IPS DF 6.9 (cell line): Measurements from ENCODE around the gene MEIOC.
"Not testable (repeated sequence)": the region's sequence is repeated elsewhere in the genome, so short reads cannot be mapped to it uniquely, and the experiment has no call there.

ENCODE experiments used
- DNase-seq: peaks from one replicate; pipeline ENCODE4 v3.0.0-alpha.2; 2013; ENCODE audit warnings: low read depth, low spot score
- H3K27ac ChIP-seq: one replicate; pipeline ENCODE4 v1.5.1; 2013; ENCODE audit warnings: low read length, control low read depth
- H3K27me3 ChIP-seq: 2 replicates; pipeline ENCODE4 v1.6.1; 2013; ENCODE audit warnings: mild to moderate bottlenecking, low read length; ENCODE audit not compliant: control insufficient read depth, insufficient read depth
- H3K36me3 ChIP-seq: 2 replicates; pipeline ENCODE4 v1.6.1; 2013; ENCODE audit warnings: low read length; ENCODE audit not compliant: control insufficient read depth, insufficient read depth
- H3K4me1 ChIP-seq: 2 replicates; pipeline ENCODE4 v1.6.1; 2013; ENCODE audit warnings: low read length; ENCODE audit not compliant: control insufficient read depth, insufficient read depth
- H3K4me3 ChIP-seq: 2 replicates; pipeline ENCODE4 v1.5.1; 2013; ENCODE audit warnings: mild to moderate bottlenecking, low read length
- H3K9me3 ChIP-seq: 2 replicates; pipeline ENCODE4 v1.6.1; 2013; ENCODE audit warnings: low read length, inconsistent platforms; ENCODE audit not compliant: control insufficient read depth, insufficient read depth
- WGBS: extraction: QIAGEN DNeasy Blood & Tissue Kit; methylation state at CpG from one replicate; pipeline ENCODE4 v1.1.7; 2013; ENCODE audit warnings: mixed read lengths, missing lambda C conversion rate; ENCODE audit not compliant: insufficient read length, insufficient coverage; 5-methylcytosine and 5-hydroxymethylcytosine counted together

Gene MEIOC

DNA sequence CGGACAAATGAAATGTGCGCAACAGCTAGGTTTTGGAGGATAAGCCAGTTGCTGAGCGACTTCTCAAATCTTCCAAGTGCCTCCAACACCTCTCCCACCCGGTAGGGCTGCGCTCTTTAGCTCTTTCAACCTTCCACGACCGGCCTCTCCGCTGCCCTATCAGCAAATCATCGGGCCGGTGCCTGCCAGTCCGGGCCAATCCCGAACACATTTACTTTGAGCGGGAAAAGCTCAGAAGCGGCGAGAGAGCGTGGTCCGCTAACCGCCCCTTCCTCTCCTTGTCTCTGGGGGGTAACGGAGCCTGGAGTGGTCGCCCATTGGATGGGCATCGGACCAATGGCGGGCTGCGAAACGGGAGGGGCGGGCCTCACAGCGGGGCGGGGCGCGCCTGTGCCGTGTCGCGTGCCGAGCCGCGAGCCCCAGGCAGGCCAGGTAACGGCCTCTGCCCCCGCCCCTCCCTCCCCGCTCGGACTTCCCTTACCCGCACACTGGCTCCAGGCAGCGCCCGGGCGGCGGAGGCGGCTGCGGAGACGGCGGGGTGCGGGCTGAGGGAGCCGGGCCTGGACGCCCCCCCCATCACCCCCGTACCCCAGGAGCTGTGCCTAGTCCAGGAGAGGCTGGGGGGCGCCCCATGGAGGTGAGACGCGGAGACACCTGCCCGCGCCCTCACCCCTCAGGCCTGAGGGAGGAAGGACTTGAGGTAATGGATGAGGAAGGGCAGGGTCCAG, at the start of gene MEIOC:
MEIOC (plus strand) TSS at position 486 of the 728 bp plus-strand sequence; CDS start at position 632, 146 bp downstream.
- peak; percentile 55 for DNase-seq

DNA sequence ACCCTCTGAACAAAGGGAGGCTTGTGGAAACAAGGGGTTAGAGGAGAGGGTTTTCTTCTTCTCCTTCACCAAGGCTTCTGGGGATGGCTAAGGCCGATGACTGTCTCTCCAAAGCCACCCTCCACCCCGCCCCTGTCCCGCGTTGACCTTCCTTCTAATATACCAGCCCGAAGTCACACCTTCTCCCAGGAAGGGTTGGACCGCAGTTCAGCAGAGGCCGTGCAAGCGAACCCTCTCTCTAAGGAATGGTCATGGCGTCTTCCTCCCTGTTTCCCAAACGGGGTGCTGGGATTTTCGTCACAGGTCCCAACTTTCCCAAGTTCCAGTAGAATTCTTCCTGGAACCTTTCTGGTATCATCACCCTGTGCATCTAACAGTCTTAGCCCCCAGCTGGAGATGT, 49.6 kb upstream of the MEIOC start:
- DNase-seq = no peak
- H3K4me3 ChIP-seq = no peak overlapping the region
- no peaks in the 10 kb centered on the region for H3K9me3 ChIP-seq
- H3K27ac ChIP-seq = no peak overlapping the region
- H3K27me3 ChIP-seq = no peaks in the 10 kb centered on the region
- H3K36me3 ChIP-seq = no peaks in the 10 kb centered on the region
- H3K4me1 ChIP-seq = peaks cover 10% of the 10 kb centered on the region
- WGBS = no CpG with 5 or more reads among the region's 11 CpGs

More for the DNA sequence above, at the start of gene MEIOC:
- peak within 1 kb of the TSS; percentile 31; the same call in 1 of the 2 replicates for H3K4me3 ChIP-seq
- peaks cover 10% of the 10 kb centered on the region for H3K27me3 ChIP-seq
- no peaks in the 10 kb centered on the region for H3K9me3 ChIP-seq
- H3K36me3 ChIP-seq = no peaks in the 10 kb centered on the region
- no peak within 1 kb of the TSS for H3K27ac ChIP-seq
- no CpG with 5 or more reads among the region's 57 CpGs for WGBS
- no peaks in the 10 kb centered on the region for H3K4me1 ChIP-seq

DNA sequence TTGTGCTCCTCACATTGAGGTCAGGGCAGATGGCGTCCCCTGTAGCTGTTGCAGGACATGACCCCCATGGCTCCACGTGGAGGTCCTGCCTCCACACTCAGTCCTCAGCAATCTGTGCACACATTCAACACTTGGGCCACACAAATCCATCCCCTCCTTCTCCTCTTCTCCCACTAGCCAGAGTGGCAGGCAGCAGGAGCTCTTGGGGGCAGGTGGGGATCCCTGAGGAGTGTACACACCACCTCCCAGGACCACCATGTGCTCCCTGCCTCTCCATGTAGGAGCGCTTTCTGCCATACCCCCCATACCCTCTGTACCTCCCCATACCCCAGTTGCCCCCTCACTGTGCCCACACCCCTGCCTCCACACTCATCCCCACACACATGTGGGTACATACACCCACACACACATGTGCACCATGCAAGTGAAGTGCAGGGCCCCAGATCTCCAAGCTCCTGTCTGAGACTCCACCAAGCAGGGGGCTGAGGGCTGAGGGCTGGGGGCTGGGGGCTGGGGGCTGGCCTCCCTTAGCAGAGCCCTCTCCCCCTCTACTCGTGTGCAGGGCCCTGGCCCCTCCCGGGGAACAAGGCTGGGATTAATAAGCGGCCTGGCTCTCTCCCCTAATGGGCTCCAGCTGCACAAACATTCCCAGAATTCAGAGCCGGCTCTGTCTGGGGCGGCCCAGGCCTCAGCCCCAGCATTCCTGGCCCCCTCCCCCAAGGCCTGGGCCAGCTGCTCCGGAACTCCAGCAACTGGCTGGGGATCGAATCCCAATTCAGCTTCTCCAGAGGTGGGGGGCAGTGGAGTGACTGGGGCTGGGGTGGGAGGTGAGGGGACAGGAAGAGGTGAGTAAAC, 48.2 kb upstream of the MEIOC start:
- H3K4me3 ChIP-seq = no peak overlapping the region
- no peaks in the 10 kb centered on the region for H3K9me3 ChIP-seq
- peaks cover 8% of the 10 kb centered on the region for H3K4me1 ChIP-seq
- H3K27ac ChIP-seq = no peak overlapping the region
- peak; percentile 33 for DNase-seq
- H3K36me3 ChIP-seq = no peaks in the 10 kb centered on the region
- H3K27me3 ChIP-seq = no peaks in the 10 kb centered on the region
- WGBS = no CpG with 5 or more reads among the region's 10 CpGs

DNA sequence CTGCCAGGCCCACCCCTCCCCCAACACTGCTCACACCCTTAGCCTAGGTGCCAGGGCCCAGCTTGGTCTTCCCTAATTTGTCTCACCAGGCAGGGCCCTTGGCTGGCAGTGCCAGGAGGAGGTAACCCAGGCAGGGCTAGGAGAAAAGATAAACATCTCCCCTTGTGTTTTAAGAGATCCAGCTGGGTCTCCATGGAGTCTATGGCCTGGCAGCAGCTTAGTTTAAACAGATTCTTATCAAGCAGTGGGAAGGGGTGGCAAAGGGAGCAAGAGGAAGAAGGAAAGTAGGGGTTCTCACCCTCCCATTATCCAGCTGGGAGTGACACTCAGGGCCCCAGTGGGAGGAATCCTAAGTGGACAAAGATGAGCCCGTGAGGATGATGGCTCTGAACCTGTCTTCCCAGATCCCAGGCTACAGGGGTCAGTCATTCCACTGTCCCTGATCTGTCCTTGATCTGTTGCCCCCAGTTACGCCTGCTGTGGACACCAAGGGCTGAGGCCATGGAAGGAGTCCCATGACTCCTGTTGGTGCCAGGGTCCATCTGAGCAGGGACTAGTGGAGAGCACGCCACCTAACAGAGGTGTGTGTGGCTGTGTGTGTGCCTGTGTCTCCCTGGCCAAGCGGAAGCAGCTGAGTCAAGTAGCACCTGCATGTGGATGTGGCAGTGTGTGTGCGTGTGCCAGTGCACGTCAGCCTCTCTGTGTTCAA, 47.4 kb upstream of the MEIOC start:
- H3K36me3 ChIP-seq = no peaks in the 10 kb centered on the region
- no peak overlapping the region for H3K27ac ChIP-seq
- H3K27me3 ChIP-seq = no peaks in the 10 kb centered on the region
- no CpG with 5 or more reads among the region's 6 CpGs for WGBS
- H3K9me3 ChIP-seq = no peaks in the 10 kb centered on the region
- peaks cover 8% of the 10 kb centered on the region for H3K4me1 ChIP-seq
- no peak for DNase-seq
- no peak overlapping the region for H3K4me3 ChIP-seq

DNA sequence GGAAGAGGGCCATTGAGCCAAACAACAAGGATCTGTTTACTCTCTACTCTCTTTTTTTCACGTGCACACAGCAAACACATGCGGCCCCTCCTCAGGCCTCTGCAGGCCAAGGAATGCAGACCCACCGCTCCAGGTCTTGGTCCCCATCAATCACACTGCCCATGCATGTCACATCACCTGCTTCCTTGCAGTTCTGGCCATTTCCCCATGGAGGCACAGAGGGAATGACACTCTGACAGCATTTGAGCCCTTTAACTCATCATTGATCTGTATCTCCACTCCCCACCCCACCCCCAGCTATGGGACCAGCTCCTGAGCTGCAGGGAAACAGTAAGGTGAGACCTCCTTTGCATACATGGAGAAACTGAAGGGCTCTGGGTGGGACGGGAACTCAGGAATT, 45.9 kb upstream of the MEIOC start:
- no peaks in the 10 kb centered on the region for H3K36me3 ChIP-seq
- H3K4me1 ChIP-seq = peaks cover 8% of the 10 kb centered on the region
- no peak overlapping the region for H3K27ac ChIP-seq
- no peak overlapping the region for H3K4me3 ChIP-seq
- no peak for DNase-seq
- WGBS = no CpG with 5 or more reads among the region's 4 CpGs
- H3K27me3 ChIP-seq = no peaks in the 10 kb centered on the region
- H3K9me3 ChIP-seq = no peaks in the 10 kb centered on the region

DNA sequence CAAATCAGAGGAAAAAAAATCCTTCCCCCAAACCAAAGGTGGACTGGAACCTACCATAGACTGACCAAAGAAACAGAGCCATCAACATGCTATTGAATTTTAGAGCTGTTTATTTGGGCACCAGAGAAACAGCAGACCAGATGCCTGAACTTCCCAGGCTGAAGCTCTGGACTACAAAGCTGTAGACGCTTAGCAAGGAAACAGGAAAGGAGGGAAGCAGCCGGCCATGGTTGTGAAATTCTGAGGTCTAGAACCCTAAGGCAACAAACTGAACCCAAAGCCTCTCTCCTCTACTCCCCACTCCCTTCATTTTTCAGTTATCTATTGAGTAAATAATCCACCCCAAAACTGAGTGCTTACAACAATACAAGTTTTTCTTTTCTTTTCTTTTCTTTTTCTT, 45.4 kb upstream of the MEIOC start:
- Histone ChIP-seq H3K4me3 (no peak overlapping the region), H3K36me3 (no peaks in the 10 kb centered on the region), H3K9me3 (no peaks in the 10 kb centered on the region), H3K27ac (no peak overlapping the region), H3K27me3 (no peaks in the 10 kb centered on the region), H3K4me1 (peaks cover 8% of the 10 kb centered on the region)
- DNase-seq = no peak
- WGBS = no CpG with 5 or more reads among the region's 2 CpGs

DNA sequence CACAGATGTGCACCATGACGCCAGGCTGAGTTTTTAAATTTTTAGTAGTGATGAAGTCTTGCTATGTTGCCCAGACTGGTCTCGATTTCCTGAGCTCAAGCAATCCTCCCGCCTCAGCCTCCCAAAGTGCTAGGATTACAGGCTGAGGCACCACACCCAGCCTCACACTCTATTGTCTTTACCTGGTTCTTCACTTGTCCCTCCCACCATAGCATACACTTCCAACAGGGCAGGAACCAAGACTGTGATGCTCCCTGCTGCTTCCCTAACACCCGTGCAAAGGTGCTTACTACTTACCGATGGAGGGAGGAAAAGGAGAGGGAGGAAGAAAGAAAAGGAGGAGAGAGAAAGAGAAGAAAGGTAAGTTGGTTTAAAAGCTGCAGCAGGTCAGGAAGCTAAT, 41.4 kb upstream of the MEIOC start:
- no peak for DNase-seq
- Histone ChIP-seq H3K9me3 (no peaks in the 10 kb centered on the region), H3K27me3 (no peaks in the 10 kb centered on the region), H3K27ac (no peak overlapping the region), H3K4me3 (no peak overlapping the region), H3K4me1 (no peaks in the 10 kb centered on the region), H3K36me3 (no peaks in the 10 kb centered on the region)
- WGBS = no CpG with 5 or more reads among the region's 5 CpGs

DNA sequence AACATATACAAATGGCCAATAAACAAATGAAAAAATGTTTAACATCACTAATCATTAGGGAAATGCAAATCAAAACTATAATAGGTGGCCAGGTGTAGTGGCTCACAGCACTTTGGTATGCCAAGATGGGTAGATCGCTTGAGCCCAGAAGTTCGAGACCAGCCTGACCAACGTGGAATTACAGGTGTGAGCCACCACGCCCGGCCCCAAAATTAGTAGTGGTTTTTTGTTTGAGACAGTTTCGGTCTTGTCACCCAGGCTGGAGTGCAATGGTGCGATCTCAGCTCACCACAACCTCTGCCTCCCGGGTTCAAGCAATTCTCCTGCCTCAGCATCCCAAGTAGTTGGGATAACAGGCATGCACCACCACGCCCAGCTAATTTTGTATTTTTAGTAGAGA, 37.6 kb upstream of the MEIOC start:
- not testable (repeated sequence) for DNase-seq, H3K4me1 ChIP-seq, H3K27me3 ChIP-seq, H3K4me3 ChIP-seq, H3K36me3 ChIP-seq, H3K9me3 ChIP-seq, H3K27ac ChIP-seq
- WGBS = no CpG with 5 or more reads among the region's 9 CpGs

DNA sequence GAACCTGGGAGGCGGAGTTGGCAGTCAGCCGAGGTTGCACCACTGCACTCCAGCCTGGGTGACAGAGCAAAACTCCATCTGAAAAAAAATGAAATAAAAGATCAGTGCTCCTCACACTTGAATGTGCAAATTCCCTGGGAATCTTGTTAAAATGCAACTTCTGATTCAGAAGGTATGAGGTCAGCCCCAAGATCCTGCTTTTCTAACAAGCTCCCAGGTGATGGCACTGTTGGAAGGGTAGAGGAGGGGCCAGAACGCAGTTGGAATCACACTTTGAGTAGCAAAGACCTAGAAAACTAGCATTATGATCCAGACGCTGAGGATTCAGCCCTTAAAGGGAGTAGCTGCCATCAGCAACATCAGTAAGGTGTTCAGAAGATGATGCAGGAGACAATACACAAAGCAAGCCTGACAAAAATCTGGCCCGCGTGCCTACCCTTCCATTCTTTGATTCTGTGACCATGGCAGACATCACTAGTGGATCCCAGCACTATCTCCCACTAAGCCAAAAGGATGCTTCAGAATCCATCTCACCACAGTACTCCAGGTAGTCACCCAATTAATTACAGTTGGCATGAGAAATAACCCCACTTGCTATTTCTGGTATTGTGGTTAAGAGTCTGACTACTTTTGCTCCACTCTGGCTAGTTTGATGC, 33.1 kb upstream of the MEIOC start:
- H3K9me3 ChIP-seq = no peaks in the 10 kb centered on the region
- no CpG with 5 or more reads among the region's 6 CpGs for WGBS

More for the DNA sequence above, 33.1 kb upstream of the MEIOC start:
- Histone ChIP-seq H3K27ac (no peak overlapping the region), H3K4me3 (no peak overlapping the region), H3K4me1 (no peaks in the 10 kb centered on the region), H3K36me3 (no peaks in the 10 kb centered on the region), H3K27me3 (no peaks in the 10 kb centered on the region)
- no peak for DNase-seq
